ENCODE results near the gene MYL12B. TPM values are rescaled to one million over a fixed set of nuclear protein-coding genes. Genes with fewer than 3 reads are reported as not detected.
"Not testable (repeated sequence)": the region's sequence is repeated elsewhere in the genome, so short reads cannot be mapped to it uniquely, and the experiment has no call there.

MYL12B gene
- total and polyA plus RNA-seq, 12 donors: 259 to 810 (median 446) TPM

DNA sequence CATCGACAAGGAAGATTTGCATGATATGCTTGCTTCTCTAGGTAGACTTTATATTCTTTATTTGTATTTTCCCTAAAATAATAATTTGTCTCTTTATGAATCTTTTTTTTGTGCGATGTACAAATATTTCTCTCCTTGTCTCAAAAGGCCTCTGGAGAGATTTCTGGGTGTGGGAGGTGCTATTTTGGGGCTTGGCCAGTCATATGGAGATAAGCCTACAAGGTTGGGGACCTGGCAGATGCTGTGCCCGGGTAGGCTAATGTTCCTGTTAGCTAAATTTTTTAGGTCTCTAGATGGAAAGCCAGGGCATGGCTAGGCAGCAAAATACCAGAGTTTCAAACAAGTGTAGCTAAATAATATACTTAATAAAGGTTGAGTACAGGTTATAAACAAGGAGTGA is 11.1 kb downstream of the MYL12B start:
- Histone ChIP-seq H3K4me1 (replicated peaks in 1 of 2) (peaks cover 10 to 33% of the 10 kb centered on the region in 2 donors), H3K36me3 (replicated peaks in 1 of 2) (peaks cover 0 to 39% of the 10 kb centered on the region in 2 donors), H3K4me3 (no peak overlapping the region), H3K27ac (no peak overlapping the region), H3K9me3 (replicated peaks in 1 of 3) (no peaks in the 10 kb centered on the region), H3K27me3 (no peaks in the 10 kb centered on the region)
- 40 to 48% (median 43%) methylated on average over 3 of the region's 3 CpGs for WGBS, 4 donors
- TF ChIP-seq, protein P1, sequence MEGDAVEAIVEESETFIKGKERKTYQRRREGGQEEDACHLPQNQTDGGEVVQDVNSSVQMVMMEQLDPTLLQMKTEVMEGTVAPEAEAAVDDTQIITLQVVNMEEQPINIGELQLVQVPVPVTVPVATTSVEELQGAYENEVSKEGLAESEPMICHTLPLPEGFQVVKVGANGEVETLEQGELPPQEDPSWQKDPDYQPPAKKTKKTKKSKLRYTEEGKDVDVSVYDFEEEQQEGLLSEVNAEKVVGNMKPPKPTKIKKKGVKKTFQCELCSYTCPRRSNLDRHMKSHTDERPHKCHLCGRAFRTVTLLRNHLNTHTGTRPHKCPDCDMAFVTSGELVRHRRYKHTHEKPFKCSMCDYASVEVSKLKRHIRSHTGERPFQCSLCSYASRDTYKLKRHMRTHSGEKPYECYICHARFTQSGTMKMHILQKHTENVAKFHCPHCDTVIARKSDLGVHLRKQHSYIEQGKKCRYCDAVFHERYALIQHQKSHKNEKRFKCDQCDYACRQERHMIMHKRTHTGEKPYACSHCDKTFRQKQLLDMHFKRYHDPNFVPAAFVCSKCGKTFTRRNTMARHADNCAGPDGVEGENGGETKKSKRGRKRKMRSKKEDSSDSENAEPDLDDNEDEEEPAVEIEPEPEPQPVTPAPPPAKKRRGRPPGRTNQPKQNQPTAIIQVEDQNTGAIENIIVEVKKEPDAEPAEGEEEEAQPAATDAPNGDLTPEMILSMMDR (IDR thresholded peaks at IDR 0.05): no peak
- intact Hi-C loops (cut with DNase I): no loop called here
- DNase-seq: no peak

DNA sequence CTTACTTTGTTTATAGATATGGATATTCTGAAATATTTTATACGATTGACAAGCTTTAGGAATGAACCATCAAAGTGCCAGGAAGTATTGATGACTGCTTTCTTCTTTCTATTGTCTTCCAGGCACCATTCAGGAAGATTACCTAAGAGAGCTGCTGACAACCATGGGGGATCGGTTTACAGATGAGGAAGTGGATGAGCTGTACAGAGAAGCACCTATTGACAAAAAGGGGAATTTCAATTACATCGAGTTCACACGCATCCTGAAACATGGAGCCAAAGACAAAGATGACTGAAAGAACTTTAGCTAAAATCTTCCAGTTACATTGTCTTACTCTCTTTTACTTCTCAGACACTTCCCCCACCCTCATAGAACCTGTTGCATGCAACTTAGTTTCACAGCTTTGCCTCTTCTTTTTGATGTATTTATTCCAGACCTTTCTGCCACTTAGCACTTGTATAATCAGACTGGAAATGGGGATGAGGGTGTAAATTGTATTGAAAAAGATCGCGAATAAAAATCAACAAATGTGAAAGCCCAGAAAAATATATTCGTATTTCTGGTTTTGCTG is 15.8 kb downstream of the MYL12B start:
- Histone ChIP-seq H3K4me1 (replicated peaks in 1 of 2) (peaks cover 5 to 12% of the 10 kb centered on the region in 2 donors), H3K36me3 (replicated peaks in 1 of 2) (peaks cover 0 to 46% of the 10 kb centered on the region in 2 donors)
- H3K27me3 ChIP-seq; DNase-seq; H3K9me3 ChIP-seq (replicated peaks in 1 of 3); H3K4me3 ChIP-seq; H3K27ac ChIP-seq; intact Hi-C loops (cut with DNase I): not testable (repeated sequence)
- WGBS, 4 donors: 74 to 81% (median 80%) methylated on average over 7 of the region's 7 CpGs

DNA sequence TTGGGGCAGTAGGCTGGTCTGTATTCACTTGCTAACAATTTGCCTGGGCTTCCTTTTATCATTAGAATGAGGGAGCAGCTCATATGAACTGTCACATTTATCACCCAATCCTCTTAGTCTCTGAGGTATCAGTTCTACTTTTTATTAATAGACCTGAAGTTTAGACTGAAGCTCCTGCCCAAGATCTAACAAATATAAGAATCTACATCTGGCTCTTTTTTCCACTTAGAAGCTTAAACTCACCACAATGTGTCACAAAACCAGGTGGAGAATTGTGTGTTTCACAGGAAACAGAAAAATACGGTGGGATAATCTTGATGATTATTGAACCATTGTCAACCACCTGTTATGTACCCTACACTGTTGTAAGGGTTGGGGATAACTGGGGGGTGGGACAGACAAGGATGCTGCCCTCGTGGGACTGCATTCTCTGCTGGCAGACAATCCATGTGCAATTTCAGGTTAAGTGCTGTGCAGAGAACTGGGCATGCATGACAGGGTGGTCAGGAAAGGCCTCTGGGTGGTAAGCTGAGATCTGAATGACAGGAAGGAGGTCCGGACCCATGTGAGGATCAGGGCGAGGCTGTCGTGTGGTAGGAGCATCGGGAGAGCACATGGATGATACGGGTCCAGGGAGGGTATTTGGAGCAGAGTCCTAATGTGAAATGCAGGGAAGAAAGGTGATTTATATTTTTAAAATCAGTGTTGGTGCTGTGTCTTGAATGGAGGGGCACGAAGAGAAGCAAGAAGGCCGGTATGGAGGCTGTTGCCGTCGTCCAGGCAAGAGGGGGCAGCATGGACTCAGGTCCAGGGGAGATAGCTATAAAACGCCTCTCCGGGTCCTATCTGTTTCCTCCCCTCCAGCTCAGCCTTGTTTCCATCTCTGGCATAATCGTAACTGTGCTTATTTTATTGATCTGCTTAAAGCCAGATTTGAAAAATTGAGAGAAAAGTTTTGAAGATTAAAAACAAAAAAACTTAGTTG is 17.6 kb downstream of the MYL12B start:
- Histone ChIP-seq H3K27ac (no peak overlapping the region), H3K27me3 (no peaks in the 10 kb centered on the region), H3K4me3 (no peak overlapping the region), H3K4me1 (replicated peaks in 1 of 2) (peaks cover 5 to 7% of the 10 kb centered on the region in 2 donors), H3K9me3 (replicated peaks in 1 of 3) (no peaks in the 10 kb centered on the region), H3K36me3 (replicated peaks in 1 of 2) (peaks cover 0 to 40% of the 10 kb centered on the region in 2 donors)
- TF ChIP-seq POLR2A (IDR thresholded peaks at IDR 0.05): no peak
- TF ChIP-seq, protein P1 (IDR thresholded peaks at IDR 0.05): no peak
- intact Hi-C loops (cut with DNase I): loop anchor here (5.0 kb wide), 3 partner anchors 173 to 388 kb away; partner anchors contain the start of gene TGIF1 (in 1 of the 2)
- no peak for DNase-seq
- 33 to 38% (median 36%) methylated on average over 14 of the region's 14 CpGs for WGBS, 4 donors

DNA sequence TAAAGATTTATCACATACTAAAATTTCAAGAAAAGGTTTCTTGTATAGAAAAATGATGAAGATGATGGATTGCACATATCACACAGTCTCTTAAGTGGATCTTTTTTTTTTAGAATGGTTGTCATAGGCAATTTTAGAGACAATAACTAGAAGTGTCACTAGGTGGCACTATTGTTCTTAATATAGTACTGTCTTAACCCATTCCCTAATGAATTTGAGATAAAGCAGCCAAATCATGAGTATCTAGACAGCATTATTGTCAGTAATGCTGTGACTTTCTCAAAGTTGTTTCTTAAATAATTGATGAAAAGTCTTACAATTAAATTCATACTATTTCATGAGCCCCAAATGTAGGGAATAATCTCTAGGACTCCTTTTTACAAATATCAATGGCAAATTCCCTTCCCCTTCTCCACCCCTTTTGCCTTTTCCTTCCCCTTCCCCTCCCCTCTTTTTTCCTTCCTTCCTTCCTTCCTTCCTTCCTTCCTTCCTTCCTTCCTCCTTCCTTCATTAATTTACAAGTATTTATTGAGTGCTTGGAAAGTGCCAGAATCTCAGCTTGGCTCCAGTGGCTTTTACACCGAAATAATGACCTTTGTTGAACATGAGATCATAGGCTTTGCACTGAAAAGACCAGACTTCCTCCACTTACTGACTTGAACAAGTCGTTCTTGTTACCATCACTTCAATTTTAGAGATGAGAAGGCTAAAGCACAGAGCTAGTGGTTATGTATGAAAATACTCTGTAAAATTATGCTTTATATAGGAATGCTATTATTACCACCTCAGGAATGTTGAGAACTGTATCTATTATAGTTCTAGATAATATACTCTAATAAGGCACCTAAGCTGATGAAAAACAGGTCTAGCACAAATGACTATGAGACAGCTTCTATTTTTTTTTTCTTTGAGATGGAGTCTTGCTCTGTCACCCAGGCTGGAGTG is 19.8 kb downstream of the MYL12B start:
- Histone ChIP-seq H3K36me3 (replicated peaks in 1 of 2) (peaks cover 0 to 19% of the 10 kb centered on the region in 2 donors), H3K27ac (no peak overlapping the region), H3K4me1 (replicated peaks in 1 of 2) (peaks cover 5 to 7% of the 10 kb centered on the region in 2 donors), H3K4me3 (no peak overlapping the region), H3K9me3 (replicated peaks in 1 of 3) (no peaks in the 10 kb centered on the region), H3K27me3 (no peaks in the 10 kb centered on the region)
- 14 to 19% (median 18%) methylated on average over 2 of the region's 2 CpGs for WGBS, 4 donors
- DNase-seq: no peak
- intact Hi-C loops (cut with DNase I): loop anchor here (5.0 kb wide), 3 partner anchors 171 to 386 kb away; partner anchors contain the start of gene TGIF1 (in 1 of the 2)
- no peak for TF ChIP-seq POLR2A (IDR thresholded peaks at IDR 0.05)
- TF ChIP-seq, protein P1 (IDR thresholded peaks at IDR 0.05): peak; percentile 59 to 92 (median 74)

All from adrenal gland (tissue), 12 donors.